ENCODE measurements around the gene NT5DC4.

NT5DC4 gene

GRCh38 chr2:112776113-112776512 lies 55.3 kb downstream of the NT5DC4 start:
- Histone ChIP-seq H3K79me1 (replicated peaks; ENCODE audit: low read length, poor library complexity, severe bottlenecking) (no peaks in the 10 kb centered on the region), H2BK12ac (ENCODE audit: low read length in 2 of 2) (no peak overlapping the region), H3K27me3 (ENCODE audit: control insufficient read depth in 1 of 2, insufficient read depth in 1 of 2, low read length in 2 of 2) (no peaks in the 10 kb centered on the region), H4K91ac (ENCODE audit: low read length) (no peak overlapping the region), H3K27ac (ENCODE audit: low read length, poor library complexity, severe bottlenecking) (no peak overlapping the region), H4K8ac (ENCODE audit: low read length) (no peak overlapping the region), H3K23ac (ENCODE audit: low read length in 2 of 2) (no peak overlapping the region), H3K36me3 (ENCODE audit: control insufficient read depth in 1 of 2, insufficient read depth in 2 of 2, low read depth in 1 of 2, low read length in 2 of 2) (no peaks in the 10 kb centered on the region), H3K4me2 (ENCODE audit: low read length, poor library complexity, severe bottlenecking) (no peak overlapping the region), H3K9ac (ENCODE audit: low read length) (no peak overlapping the region), H3K4me1 (ENCODE audit: control insufficient read depth, insufficient read depth, low read depth, low read length) (no peaks in the 10 kb centered on the region), H3K4ac (ENCODE audit: low read depth in 1 of 2, low read length in 2 of 2) (no peak overlapping the region), H2AFZ (ENCODE audit: low read depth, low read length) (no peak overlapping the region), H3K14ac (ENCODE audit: low read length in 2 of 2) (no peak overlapping the region), H2BK15ac (ENCODE audit: low read depth, poor library complexity, severe bottlenecking) (no peak overlapping the region), H3K9me3 (ENCODE audit: control insufficient read depth, low read length) (no peaks in the 10 kb centered on the region), H3K18ac (ENCODE audit: low read depth in 1 of 2, low read length in 2 of 2) (no peak overlapping the region), H2BK5ac (ENCODE audit: low read depth, low read length, poor library complexity, severe bottlenecking) (no peak overlapping the region), H2BK120ac (ENCODE audit: low read depth, low read length) (no peak overlapping the region), H2AK5ac (ENCODE audit: low read length, severe bottlenecking) (no peak overlapping the region), H3K4me3 (ENCODE audit: insufficient read depth in 1 of 2, low read depth in 1 of 2, low read length in 2 of 2) (no peak overlapping the region)
- no peak for DNase-seq
- no CpG with 5 or more reads among the region's 3 CpGs for whole genome bisulfite sequencing

DNA sequence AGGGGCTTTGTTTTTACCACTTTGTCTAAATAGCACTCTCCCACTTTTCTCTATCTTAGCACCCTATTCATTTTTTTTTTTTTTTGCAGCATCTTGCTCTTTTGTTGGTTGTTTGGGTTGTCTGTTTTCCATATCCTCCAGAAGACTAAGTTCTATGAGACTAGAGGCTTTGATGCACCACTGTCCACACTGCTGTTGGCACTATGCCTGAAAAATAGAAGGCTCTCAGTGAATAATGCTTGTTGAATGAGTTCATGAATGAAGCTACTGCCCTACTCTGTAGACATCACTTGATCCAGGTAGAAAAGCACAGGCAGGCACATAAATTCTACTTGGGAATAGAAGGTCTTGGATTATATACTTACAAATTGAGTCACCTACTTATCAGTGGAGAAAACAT lies 56.2 kb downstream of the NT5DC4 start:
- Histone ChIP-seq H3K27me3 (ENCODE audit: control insufficient read depth in 1 of 2, insufficient read depth in 1 of 2, low read length in 2 of 2) (no peaks in the 10 kb centered on the region), H2AFZ (ENCODE audit: low read depth, low read length) (no peak overlapping the region), H2BK15ac (ENCODE audit: low read depth, poor library complexity, severe bottlenecking) (no peak overlapping the region), H3K4me3 (ENCODE audit: insufficient read depth in 1 of 2, low read depth in 1 of 2, low read length in 2 of 2) (no peak overlapping the region), H4K8ac (ENCODE audit: low read length) (no peak overlapping the region), H3K4me1 (ENCODE audit: control insufficient read depth, insufficient read depth, low read depth, low read length) (no peaks in the 10 kb centered on the region), H3K4me2 (ENCODE audit: low read length, poor library complexity, severe bottlenecking) (no peak overlapping the region), H3K18ac (ENCODE audit: low read depth in 1 of 2, low read length in 2 of 2) (no peak overlapping the region), H3K23ac (ENCODE audit: low read length in 2 of 2) (no peak overlapping the region), H3K36me3 (ENCODE audit: control insufficient read depth in 1 of 2, insufficient read depth in 2 of 2, low read depth in 1 of 2, low read length in 2 of 2) (no peaks in the 10 kb centered on the region), H3K27ac (ENCODE audit: low read length, poor library complexity, severe bottlenecking) (no peak overlapping the region), H4K91ac (ENCODE audit: low read length) (no peak overlapping the region), H3K9me3 (ENCODE audit: control insufficient read depth, low read length) (no peaks in the 10 kb centered on the region), H3K14ac (ENCODE audit: low read length in 2 of 2) (no peak overlapping the region), H2BK12ac (ENCODE audit: low read length in 2 of 2) (no peak overlapping the region), H3K79me1 (replicated peaks; ENCODE audit: low read length, poor library complexity, severe bottlenecking) (no peaks in the 10 kb centered on the region), H2AK5ac (ENCODE audit: low read length, severe bottlenecking) (no peak overlapping the region), H3K9ac (ENCODE audit: low read length) (no peak overlapping the region), H3K4ac (ENCODE audit: low read depth in 1 of 2, low read length in 2 of 2) (no peak overlapping the region), H2BK120ac (ENCODE audit: low read depth, low read length) (no peak overlapping the region), H2BK5ac (ENCODE audit: low read depth, low read length, poor library complexity, severe bottlenecking) (no peak overlapping the region)
- no peak for DNase-seq

- no peak overlapping the region for H3K4ac ChIP-seq (ENCODE audit: low read depth in 1 of 2, low read length in 2 of 2)
- DNase-seq: no peak
- H2BK12ac ChIP-seq (ENCODE audit: low read length in 2 of 2): no peak overlapping the region
- no peaks in the 10 kb centered on the region for H3K36me3 ChIP-seq (ENCODE audit: control insufficient read depth in 1 of 2, insufficient read depth in 2 of 2, low read depth in 1 of 2, low read length in 2 of 2)
- no peak overlapping the region for H3K4me2 ChIP-seq (ENCODE audit: low read length, poor library complexity, severe bottlenecking)
- H3K23ac ChIP-seq (ENCODE audit: low read length in 2 of 2): no peak overlapping the region
- H3K79me1 ChIP-seq (replicated peaks; ENCODE audit: low read length, poor library complexity, severe bottlenecking): no peaks in the 10 kb centered on the region
- H2BK120ac ChIP-seq (ENCODE audit: low read depth, low read length): no peak overlapping the region
- H4K8ac ChIP-seq (ENCODE audit: low read length): no peak overlapping the region
- no peak overlapping the region for H3K4me3 ChIP-seq (ENCODE audit: insufficient read depth in 1 of 2, low read depth in 1 of 2, low read length in 2 of 2)
- 100% methylated on average over 1 of the region's 1 CpG for WGBS
- H3K9me3 ChIP-seq (ENCODE audit: control insufficient read depth, low read length): no peaks in the 10 kb centered on the region
- no peak overlapping the region for H3K18ac ChIP-seq (ENCODE audit: low read depth in 1 of 2, low read length in 2 of 2)
- H3K27me3 ChIP-seq (ENCODE audit: control insufficient read depth in 1 of 2, insufficient read depth in 1 of 2, low read length in 2 of 2): no peaks in the 10 kb centered on the region
- no peak overlapping the region for H3K14ac ChIP-seq (ENCODE audit: low read length in 2 of 2)
- no peak overlapping the region for H3K27ac ChIP-seq (ENCODE audit: low read length, poor library complexity, severe bottlenecking)
- H2AFZ ChIP-seq (ENCODE audit: low read depth, low read length): no peak overlapping the region
- no peaks in the 10 kb centered on the region for H3K4me1 ChIP-seq (ENCODE audit: control insufficient read depth, insufficient read depth, low read depth, low read length)
- no peak overlapping the region for H2BK5ac ChIP-seq (ENCODE audit: low read depth, low read length, poor library complexity, severe bottlenecking)
- H2BK15ac ChIP-seq (ENCODE audit: low read depth, poor library complexity, severe bottlenecking): no peak overlapping the region
- H3K9ac ChIP-seq (ENCODE audit: low read length): no peak overlapping the region
- H4K91ac ChIP-seq (ENCODE audit: low read length): no peak overlapping the region
- H2AK5ac ChIP-seq (ENCODE audit: low read length, severe bottlenecking): no peak overlapping the region
Measured at GRCh38 chr2:112779598-112779997, 58.8 kb downstream of the NT5DC4 start.

- 72% methylated on average over 3 of the region's 3 CpGs for WGBS
- no peaks in the 10 kb centered on the region for H3K79me1 ChIP-seq (replicated peaks; ENCODE audit: low read length, poor library complexity, severe bottlenecking)
- H2BK5ac ChIP-seq (ENCODE audit: low read depth, low read length, poor library complexity, severe bottlenecking): no peak overlapping the region
Measured at GRCh38 chr2:112782234-112782799, 61.5 kb downstream of the NT5DC4 start.

More at GRCh38 chr2:112782234-112782799, 61.5 kb downstream of the NT5DC4 start:
- Histone ChIP-seq H3K18ac (ENCODE audit: low read depth in 1 of 2, low read length in 2 of 2) (no peak overlapping the region), H2BK15ac (ENCODE audit: low read depth, poor library complexity, severe bottlenecking) (no peak overlapping the region), H4K91ac (ENCODE audit: low read length) (no peak overlapping the region), H3K9me3 (ENCODE audit: control insufficient read depth, low read length) (no peaks in the 10 kb centered on the region), H3K36me3 (ENCODE audit: control insufficient read depth in 1 of 2, insufficient read depth in 2 of 2, low read depth in 1 of 2, low read length in 2 of 2) (no peaks in the 10 kb centered on the region), H4K8ac (ENCODE audit: low read length) (no peak overlapping the region), H3K4me2 (ENCODE audit: low read length, poor library complexity, severe bottlenecking) (no peak overlapping the region), H3K27me3 (ENCODE audit: control insufficient read depth in 1 of 2, insufficient read depth in 1 of 2, low read length in 2 of 2) (no peaks in the 10 kb centered on the region), H3K14ac (ENCODE audit: low read length in 2 of 2) (no peak overlapping the region), H3K27ac (ENCODE audit: low read length, poor library complexity, severe bottlenecking) (no peak overlapping the region), H3K23ac (ENCODE audit: low read length in 2 of 2) (no peak overlapping the region), H2AK5ac (ENCODE audit: low read length, severe bottlenecking) (no peak overlapping the region), H2AFZ (ENCODE audit: low read depth, low read length) (no peak overlapping the region), H2BK120ac (ENCODE audit: low read depth, low read length) (no peak overlapping the region), H3K4me3 (ENCODE audit: insufficient read depth in 1 of 2, low read depth in 1 of 2, low read length in 2 of 2) (no peak overlapping the region), H2BK12ac (ENCODE audit: low read length in 2 of 2) (no peak overlapping the region), H3K4me1 (ENCODE audit: control insufficient read depth, insufficient read depth, low read depth, low read length) (no peaks in the 10 kb centered on the region), H3K9ac (ENCODE audit: low read length) (no peak overlapping the region), H3K4ac (ENCODE audit: low read depth in 1 of 2, low read length in 2 of 2) (no peak overlapping the region)
- DNase-seq: no peak

Measured in mesenchymal stem cell (in vitro differentiated cells and primary cell).